HFFc6 (cell line): ENCODE results near the gene SORD. TPM values are rescaled to one million over a fixed set of nuclear protein-coding genes. Genes with fewer than 3 reads are reported as not detected.
A peak's percentile ranks its signal among the peaks of the same experiment; 100 is the strongest.
"Not testable (repeated sequence)": the region's sequence is repeated elsewhere in the genome, so short reads cannot be mapped to it uniquely, and the experiment has no call there.

Experiments
- DNase-seq: peaks from one replicate; pipeline ENCODE4 v3.0.0-alpha.2; 2018
- H3K27ac Mint-ChIP-seq: 2 replicates; pipeline ENCODE4 v1.8.0; 2020; ENCODE audit warnings: mild to moderate bottlenecking, mixed read lengths
- H3K27me3 Mint-ChIP-seq: 2 replicates; pipeline ENCODE4 v1.8.0; 2021; ENCODE audit warnings: mild to moderate bottlenecking, moderate library complexity, mixed read lengths; ENCODE audit not compliant: insufficient read depth
- H3K36me3 Mint-ChIP-seq: 2 replicates; pipeline ENCODE4 v1.8.0; 2021; ENCODE audit warnings: low read depth, mixed read lengths
- H3K4me1 Mint-ChIP-seq: 2 replicates; pipeline ENCODE4 v1.8.0; 2020; ENCODE audit warnings: low read depth, mixed read lengths
- H3K4me3 Mint-ChIP-seq: 2 replicates; pipeline ENCODE4 v1.8.0; 2020; ENCODE audit warnings: mild to moderate bottlenecking, moderate library complexity, mixed read lengths
- H3K9me3 Mint-ChIP-seq: 2 replicates; pipeline ENCODE4 v1.8.0; 2020; ENCODE audit warnings: mild to moderate bottlenecking, mixed read lengths
- CTCF ChIP-seq: fragments of 200-600 bp; sonication (generic); IDR thresholded peaks from 2 replicates; pipeline ENCODE4 v1.5.0; 2021; ENCODE audit warnings: antibody characterized with exemption, mild to moderate bottlenecking
- total RNA-seq, 6 experiments: library from RNA; stranded (reverse); fragmentation: NEBNext Ultra II Directional; extraction: Animal tissue kit (Norgen Biotek cat#: 25700); gene quantifications; 2 replicates in 1 of 6; 3 replicates in 5 of 6; pipeline ENCODE4 v1.2.3, GENCODE V29; 2021

The SORD gene
- total RNA-seq, 6 experiments from 2014 or later: 13.7 to 19.0 (median 16.7) TPM

GRCh38 chr15:45021348-45021747 is 1.6 kb upstream of the SORD start:
- Mint-ChIP-seq H3K36me3 (no peaks in the 10 kb centered on the region), H3K4me1 (peaks cover 18% of the 10 kb centered on the region), H3K4me3 (peak overlapping the region; percentile 18; the same call in 1 of the 2 replicates), H3K27me3 (peaks cover 20% of the 10 kb centered on the region), H3K27ac (no peak overlapping the region), H3K9me3 (no peaks in the 10 kb centered on the region)
- no peak for TF ChIP-seq CTCF
- DNase-seq: peak; percentile 13

GRCh38 chr15:45023659-45024225 is 747 bp downstream of the SORD start:
- Mint-ChIP-seq H3K4me3 (peak overlapping the region; percentile 86), H3K36me3 (no peaks in the 10 kb centered on the region), H3K27me3 (peaks cover 14% of the 10 kb centered on the region), H3K27ac (peak overlapping the region; percentile 84), H3K4me1 (peaks cover 18% of the 10 kb centered on the region), H3K9me3 (no peaks in the 10 kb centered on the region)
- DNase-seq: no peak
- TF ChIP-seq CTCF: no peak

GRCh38 chr15:45024649-45025048 is 1.7 kb downstream of the SORD start:
- peaks cover 18% of the 10 kb centered on the region for H3K4me1 Mint-ChIP-seq
- H3K4me3 Mint-ChIP-seq, H3K36me3 Mint-ChIP-seq, H3K27ac Mint-ChIP-seq, H3K27me3 Mint-ChIP-seq, DNase-seq, H3K9me3 Mint-ChIP-seq: not testable (repeated sequence)

GRCh38 chr15:45025627-45026026 is 2.6 kb downstream of the SORD start:
- DNase-seq, H3K27ac Mint-ChIP-seq, H3K36me3 Mint-ChIP-seq, H3K9me3 Mint-ChIP-seq, H3K4me3 Mint-ChIP-seq, H3K27me3 Mint-ChIP-seq: not testable (repeated sequence)
- peaks cover 18% of the 10 kb centered on the region for H3K4me1 Mint-ChIP-seq

GRCh38 chr15:45026651-45027190 is 3.7 kb downstream of the SORD start:
- Mint-ChIP-seq H3K36me3 (no peaks in the 10 kb centered on the region), H3K27ac (no peak overlapping the region), H3K27me3 (peaks cover 4% of the 10 kb centered on the region), H3K4me3 (no peak overlapping the region), H3K9me3 (no peaks in the 10 kb centered on the region), H3K4me1 (peaks cover 11% of the 10 kb centered on the region)
- no peak for DNase-seq
- TF ChIP-seq CTCF: no peak

- peaks cover 4% of the 10 kb centered on the region for H3K27me3 Mint-ChIP-seq
- H3K4me1 Mint-ChIP-seq: peaks cover 10% of the 10 kb centered on the region
- no peak overlapping the region for H3K4me3 Mint-ChIP-seq
- TF ChIP-seq CTCF: no peak
- no peaks in the 10 kb centered on the region for H3K9me3 Mint-ChIP-seq
- no peak for DNase-seq
- no peak overlapping the region for H3K27ac Mint-ChIP-seq
- no peaks in the 10 kb centered on the region for H3K36me3 Mint-ChIP-seq
These were observed 4.2 kb downstream of the SORD start for GRCh38 chr15:45027220-45027619.
